HepG2 (cell line): Measurements from ENCODE around the gene USP27X. TPM values are rescaled to one million over a fixed set of nuclear protein-coding genes. Genes with fewer than 3 reads are reported as not detected.
A peak's percentile ranks its signal among the peaks of the same experiment; 100 is the strongest.

Experiments
- AHR ChIP-seq: IDR thresholded peaks from 2 replicates; pipeline ENCODE4 v1.6.1; 2018; ENCODE audit warnings: missing genetic modification reagents, missing compliant biosample characterization
- BCL6 ChIP-seq: IDR thresholded peaks from 2 replicates; pipeline ENCODE4 v1.6.1; 2016; ENCODE audit warnings: missing genetic modification reagents, missing compliant biosample characterization
- CHCHD3 ChIP-seq: sonication (generic); formaldehyde crosslinking; IDR thresholded peaks from 2 replicates; pipeline ENCODE4 v1.8.0; 2022; ENCODE audit warnings: mild to moderate bottlenecking, missing genetic modification reagents, moderate library complexity
- DR1 ChIP-seq: sonication (generic); formaldehyde crosslinking; IDR thresholded peaks from 2 replicates; pipeline ENCODE4 v1.8.0; 2021; ENCODE audit warnings: mild to moderate bottlenecking, missing genetic modification reagents, inconsistent platforms
- ETS1 ChIP-seq: sonication (generic); formaldehyde crosslinking; IDR thresholded peaks from 2 replicates; pipeline ENCODE4 v1.4.0; 2020; ENCODE audit warnings: missing genetic modification reagents
- EZH2 ChIP-seq: conservative IDR thresholded peaks from 2 replicates; pipeline ENCODE4 v1.6.1; 2012; ENCODE audit warnings: mild to moderate bottlenecking, low read depth, low read length, moderate library complexity
- FLYWCH1 ChIP-seq: sonication (generic); formaldehyde crosslinking; IDR thresholded peaks from 2 replicates; pipeline ENCODE4 v1.8.1; 2023; ENCODE audit warnings: mild to moderate bottlenecking, missing genetic modification reagents
- HNRNPLL ChIP-seq: fragments of 200-400 bp; formaldehyde crosslinking; IDR thresholded peaks from 2 replicates; pipeline ENCODE4 v1.6.1; 2017; ENCODE audit warnings: mild to moderate bottlenecking, low read depth, low read length; ENCODE audit not compliant: poor library complexity, severe bottlenecking
- MTERF4 ChIP-seq: sonication (generic); formaldehyde crosslinking; IDR thresholded peaks from 2 replicates; pipeline ENCODE4 v1.8.0; 2023; ENCODE audit warnings: mild to moderate bottlenecking, missing genetic modification reagents
- PHF5A ChIP-seq: IDR thresholded peaks from one replicate; pipeline ENCODE4 v1.6.1; 2018; ENCODE audit warnings: low read depth, missing genetic modification reagents; ENCODE audit not compliant: unreplicated experiment
- TFE3 ChIP-seq: IDR thresholded peaks from 2 replicates; pipeline ENCODE4 v1.6.1; 2016
- TIGD3 ChIP-seq: sonication (generic); formaldehyde crosslinking; IDR thresholded peaks from 2 replicates; pipeline ENCODE4 v1.5.1; 2020; ENCODE audit warnings: mild to moderate bottlenecking, missing genetic modification reagents, borderline replicate concordance
- ZNF329 ChIP-seq: sonication (generic); formaldehyde crosslinking; IDR thresholded peaks from 2 replicates; pipeline ENCODE4 v1.9.0; 2021; ENCODE audit warnings: low read depth, mild to moderate bottlenecking, missing genetic modification reagents
- ZNF33B ChIP-seq: sonication (generic); formaldehyde crosslinking; IDR thresholded peaks from 2 replicates; pipeline ENCODE4 v1.5.1; 2020; ENCODE audit warnings: mild to moderate bottlenecking, missing genetic modification reagents
- ZNF432 ChIP-seq: sonication (generic); formaldehyde crosslinking; IDR thresholded peaks from 2 replicates; pipeline ENCODE4 v1.5.0; 2020; ENCODE audit warnings: missing genetic modification reagents, mild to moderate bottlenecking, borderline replicate concordance
- ZNF546 ChIP-seq: sonication (generic); formaldehyde crosslinking; conservative IDR thresholded peaks from 2 replicates; pipeline ENCODE4 v1.8.1; 2023; ENCODE audit warnings: mild to moderate bottlenecking, missing genetic modification reagents
- ZNF550 ChIP-seq: sonication (generic); formaldehyde crosslinking; IDR thresholded peaks from 2 replicates; pipeline ENCODE4 v1.4.0; 2020; ENCODE audit warnings: mild to moderate bottlenecking, missing genetic modification reagents, borderline replicate concordance
- ZNF556 ChIP-seq: sonication (generic); formaldehyde crosslinking; IDR thresholded peaks from 2 replicates; pipeline ENCODE4 v1.4.0; 2020; ENCODE audit warnings: mild to moderate bottlenecking, missing genetic modification reagents, borderline replicate concordance
- ZNF570 ChIP-seq: sonication (generic); formaldehyde crosslinking; IDR thresholded peaks from 2 replicates; pipeline ENCODE4 v1.4.0; 2020; ENCODE audit warnings: mild to moderate bottlenecking, missing genetic modification reagents, borderline replicate concordance
- ZNF672 ChIP-seq: sonication (generic); formaldehyde crosslinking; IDR thresholded peaks from 2 replicates; pipeline ENCODE4 v1.8.1; 2022; ENCODE audit warnings: missing genetic modification reagents
- ZNF7 ChIP-seq: IDR thresholded peaks from 2 replicates; pipeline ENCODE4 v1.6.1; 2016; ENCODE audit warnings: missing biosample characterization, missing genetic modification reagents
- polyA plus RNA-seq, 8 experiments: library from polyadenylated mRNA; depleted of rRNA in 3 of 8; stranded (reverse) in 7 of 8; unstranded in 1 of 8; fragments of >200 nt; fragmentation: Illumina TruSeq in 4 of 8; extraction: Trizol in 4 of 8; gene quantifications; 2 replicates each; pipeline versions ENCODE4 v1.2.1 to v1.2.3, GENCODE V29; 2011 to 2016; ENCODE audit warnings: low read depth in 4 of 8, missing spikeins in 1 of 8, mixed read lengths in 1 of 8; ENCODE audit not compliant: insufficient read depth in 1 of 8
- total RNA-seq, 5 experiments: library from RNA; depleted of rRNA; stranded (reverse); fragments of >200 nt; fragmentation: Illumina TruSeq; extraction: Trizol; gene quantifications; 2 replicates each; pipeline ENCODE4 v1.2.3, GENCODE V29; 2016; ENCODE audit warnings: low read depth in 1 of 5
- TF ChIP-seq, protein P1 (sequence below): sonication (generic); formaldehyde crosslinking; IDR thresholded peaks from 2 replicates; pipeline ENCODE4 v1.8.0; 2022; ENCODE audit warnings: missing genetic modification reagents, mild to moderate bottlenecking, borderline replicate concordance
- TF ChIP-seq, protein P2 (sequence below): sonication (generic); formaldehyde crosslinking; IDR thresholded peaks from 2 replicates; pipeline ENCODE4 v1.5.1; 2020; ENCODE audit warnings: missing genetic modification reagents, mild to moderate bottlenecking, borderline replicate concordance

The USP27X gene
- total and polyA plus RNA-seq, 2 of the 13 experiments (the other 11 are each of a cell fraction or from before 2014, with no cell fraction given), result 7.2 to 9.7 TPM

GRCh38 chrX:49922291-49923241 is 43.3 kb downstream of the USP27X start, which contains the start of gene CLCN5 (continued):
- TF ChIP-seq, protein P1, sequence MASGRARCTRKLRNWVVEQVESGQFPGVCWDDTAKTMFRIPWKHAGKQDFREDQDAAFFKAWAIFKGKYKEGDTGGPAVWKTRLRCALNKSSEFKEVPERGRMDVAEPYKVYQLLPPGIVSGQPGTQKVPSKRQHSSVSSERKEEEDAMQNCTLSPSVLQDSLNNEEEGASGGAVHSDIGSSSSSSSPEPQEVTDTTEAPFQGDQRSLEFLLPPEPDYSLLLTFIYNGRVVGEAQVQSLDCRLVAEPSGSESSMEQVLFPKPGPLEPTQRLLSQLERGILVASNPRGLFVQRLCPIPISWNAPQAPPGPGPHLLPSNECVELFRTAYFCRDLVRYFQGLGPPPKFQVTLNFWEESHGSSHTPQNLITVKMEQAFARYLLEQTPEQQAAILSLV, result no peak
- TF ChIP-seq ETS1 (no peak), ZNF329 (no peak), CHCHD3 (CRISPR knock-in tag) (no peak), HNRNPLL (peak; percentile 63), ZNF556 (CRISPR knock-in tag) (no peak), TFE3 (CRISPR knock-in tag) (peak; percentile 85), ZNF33B (CRISPR knock-in tag) (no peak), EZH2 (no peak), PHF5A (CRISPR knock-in tag) (no peak), ZNF546 (no peak), DR1 (CRISPR knock-in tag) (no peak), ZNF550 (CRISPR knock-in tag) (no peak), MTERF4 (CRISPR knock-in tag) (no peak), FLYWCH1 (CRISPR knock-in tag) (no peak), TIGD3 (CRISPR knock-in tag) (no peak), ZNF7 (CRISPR knock-in tag) (no peak), ZNF432 (no peak), ZNF570 (CRISPR knock-in tag) (no peak), BCL6 (CRISPR knock-in tag) (no peak), AHR (CRISPR knock-in tag) (no peak), ZNF672 (CRISPR knock-in tag) (no peak)
- TF ChIP-seq, protein P2, sequence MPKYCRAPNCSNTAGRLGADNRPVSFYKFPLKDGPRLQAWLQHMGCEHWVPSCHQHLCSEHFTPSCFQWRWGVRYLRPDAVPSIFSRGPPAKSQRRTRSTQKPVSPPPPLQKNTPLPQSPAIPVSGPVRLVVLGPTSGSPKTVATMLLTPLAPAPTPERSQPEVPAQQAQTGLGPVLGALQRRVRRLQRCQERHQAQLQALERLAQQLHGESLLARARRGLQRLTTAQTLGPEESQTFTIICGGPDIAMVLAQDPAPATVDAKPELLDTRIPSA (CRISPR knock-in tag), result no peak
